ENCODE data around the gene APOBR. TPM values are rescaled to one million over a fixed set of nuclear protein-coding genes. Genes with fewer than 3 reads are reported as not detected.
A peak's percentile ranks its signal among the peaks of the same experiment; 100 is the strongest.
"Not testable (repeated sequence)": the region's sequence is repeated elsewhere in the genome, so short reads cannot be mapped to it uniquely, and the experiment has no call there.

The APOBR gene
- polyA plus RNA-seq, 3 donors = 0.62 to 6.6 (median 1.5) TPM

DNA sequence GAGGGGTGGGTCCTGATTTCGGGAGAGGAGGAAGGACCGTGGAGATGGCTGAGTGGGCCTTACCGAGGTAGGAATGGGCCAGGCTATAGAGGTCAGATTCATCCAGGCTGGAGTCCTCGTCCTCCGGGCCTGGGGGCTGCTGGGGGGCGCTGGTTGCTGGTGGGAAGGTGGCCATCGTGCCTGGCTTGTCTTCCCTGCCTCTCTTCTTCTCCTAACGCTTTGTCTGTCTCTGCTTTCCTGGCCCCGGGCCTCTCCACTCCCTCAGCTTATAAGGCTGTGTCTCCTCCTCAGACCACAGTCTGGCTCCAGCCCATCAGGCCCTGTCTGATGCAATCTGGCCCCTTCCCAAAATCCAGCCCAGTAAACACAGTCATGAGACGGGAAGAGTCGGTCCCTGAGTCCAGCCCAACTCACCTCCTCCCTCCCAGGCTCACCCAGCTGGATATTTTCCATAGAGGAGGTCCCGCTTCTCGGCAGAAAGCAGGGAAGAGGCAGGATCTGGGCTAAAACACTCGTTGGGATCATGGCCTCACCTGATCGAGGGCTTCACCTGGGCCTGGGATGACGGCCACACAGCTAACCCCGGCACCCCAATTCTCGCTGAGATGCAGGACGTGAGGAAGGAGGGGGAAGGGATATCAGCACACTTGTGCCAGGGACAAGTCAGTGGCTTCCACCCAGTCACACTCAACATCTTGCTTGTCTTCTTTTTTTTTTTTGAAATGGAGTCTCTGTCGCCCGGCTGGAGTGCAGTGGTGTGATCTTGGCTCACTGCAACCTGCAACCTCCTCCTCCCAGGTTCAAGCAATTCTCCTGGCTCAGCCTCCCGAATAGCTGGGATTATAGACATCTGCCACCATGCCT is 44.5 kb downstream of the APOBR start, which contains the start of gene NUPR1:
Gene NUPR1, minus strand, starts transcription at position 242 of the 864 bp plus-strand sequence. Its CDS starts 67 bp downstream, at position 175.
- H3K27ac ChIP-seq (ENCODE audit: low read depth, low read length) = peak within 1 kb of the TSS; percentile 9
- WGBS, 3 donors = 19 to 35% (median 29%) methylated on average over 21 to 22 of the region's 22 CpGs

DNA sequence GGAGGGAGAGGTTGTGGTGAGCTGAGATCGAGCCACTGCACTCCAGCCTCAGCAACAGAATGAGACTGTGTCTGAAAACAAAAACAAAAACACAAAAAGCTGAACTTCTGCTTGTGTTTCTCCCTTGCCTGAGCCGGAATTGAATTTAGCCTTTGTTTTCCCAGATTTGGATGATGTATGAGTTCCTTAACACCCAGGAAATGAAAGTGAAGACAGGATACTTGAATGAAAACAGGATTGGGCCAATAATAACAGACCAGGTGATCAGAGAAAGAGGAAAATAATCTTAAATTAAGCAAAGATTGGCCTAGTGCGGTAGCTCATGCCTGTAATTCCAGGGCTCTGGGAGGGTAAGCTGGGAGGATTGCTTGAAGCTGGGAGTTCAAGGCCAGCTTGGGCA is 45.9 kb downstream of the APOBR start:
- 79 to 85% (median 83%) methylated on average over 3 of the region's 3 CpGs for WGBS, 3 donors
- no peak overlapping the region for H3K27ac ChIP-seq (ENCODE audit: low read depth, low read length)

DNA sequence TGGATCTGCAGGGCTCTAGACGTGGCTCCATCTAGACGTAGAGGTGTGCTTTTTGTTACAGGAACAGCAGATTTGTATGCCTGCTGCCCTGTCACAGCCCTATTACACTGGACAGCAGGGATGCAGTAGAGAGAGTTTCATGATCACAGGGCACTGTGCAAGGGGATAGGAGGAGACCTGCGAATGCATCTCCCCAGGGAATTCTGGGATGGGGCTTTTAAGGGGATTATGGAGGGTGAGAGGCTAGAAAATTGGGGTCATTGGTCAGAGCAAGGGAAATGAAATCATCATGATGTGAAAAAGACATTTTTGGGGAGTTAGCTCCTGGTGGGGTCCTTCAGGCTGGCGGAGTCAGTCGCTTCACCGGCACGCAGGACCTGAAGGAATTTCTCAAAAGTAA is 48.2 kb downstream of the APOBR start:
- no peak overlapping the region for H3K27ac ChIP-seq (ENCODE audit: low read depth, low read length)
- WGBS, 3 donors = 56 to 88% (median 77%) methylated on average over 7 of the region's 7 CpGs

DNA sequence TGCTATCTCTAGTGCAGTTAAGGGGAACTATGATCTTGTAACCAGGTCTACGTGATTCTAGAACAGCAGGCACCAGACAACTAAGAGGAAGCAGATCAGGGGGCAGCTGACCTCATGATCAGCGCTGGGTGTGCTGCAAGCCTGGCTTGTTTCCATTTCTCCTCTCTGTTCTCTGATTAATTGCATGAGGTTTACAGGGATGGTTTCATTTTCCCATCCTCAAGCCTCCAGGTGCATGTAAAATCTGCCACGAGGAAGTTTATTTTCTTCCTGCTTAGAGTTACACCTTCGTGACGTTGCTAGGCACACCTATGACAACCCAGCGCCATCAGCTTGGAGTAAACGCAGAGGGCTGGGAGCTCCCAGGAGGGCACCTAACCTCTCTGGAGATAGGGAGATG is 48.6 kb downstream of the APOBR start:
- H3K27ac ChIP-seq (ENCODE audit: low read depth, low read length) = no peak overlapping the region
- WGBS, 3 donors = 44 to 72% (median 49%) methylated on average over 7 of the region's 7 CpGs

DNA sequence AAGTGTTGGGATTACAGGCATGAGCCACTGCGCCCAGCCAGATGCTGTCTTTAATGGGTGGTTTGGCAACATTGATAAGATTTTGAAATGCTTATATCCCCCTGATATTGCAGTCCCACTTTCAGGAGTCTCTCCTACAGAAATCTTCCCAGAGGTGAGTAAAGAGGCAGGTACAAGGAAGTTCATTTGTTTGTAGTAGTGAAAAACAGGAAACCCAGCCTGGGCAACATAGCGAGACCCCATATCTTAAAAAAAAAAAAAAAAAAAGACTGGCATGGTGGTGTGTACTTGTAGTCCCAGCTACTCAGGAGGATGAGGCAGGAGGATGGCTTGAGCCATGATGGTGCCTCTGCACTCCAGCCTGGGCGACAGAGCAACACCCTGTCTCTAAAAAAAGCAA is 50.6 kb downstream of the APOBR start:
- no peak overlapping the region for H3K27ac ChIP-seq (ENCODE audit: low read depth, low read length)
- 85 to 89% (median 88%) methylated on average over 3 of the region's 3 CpGs for WGBS, 3 donors

DNA sequence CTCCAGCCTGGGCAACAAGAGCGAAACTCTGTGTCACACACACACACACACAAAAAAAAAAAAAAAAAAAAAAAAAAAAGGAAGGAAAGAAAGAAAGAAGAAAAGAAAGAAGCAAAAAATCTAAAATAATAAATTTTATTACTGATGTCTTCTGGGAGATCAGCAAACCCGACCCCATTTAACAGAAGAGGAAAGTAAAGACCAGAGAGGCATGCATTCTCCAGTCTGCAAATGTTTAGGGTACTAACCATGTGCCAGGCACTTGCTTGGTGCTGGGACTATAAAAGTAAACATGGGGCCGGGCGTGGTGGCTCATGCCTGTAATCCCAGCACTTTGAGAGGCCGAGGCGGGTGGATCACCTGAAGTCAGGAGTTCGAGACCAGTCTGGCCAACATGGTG is 51.5 kb downstream of the APOBR start:
- H3K27ac ChIP-seq (ENCODE audit: low read depth, low read length) = not testable (repeated sequence)
- 78 to 92% (median 88%) methylated on average over 7 of the region's 7 CpGs for WGBS, 3 donors

DNA sequence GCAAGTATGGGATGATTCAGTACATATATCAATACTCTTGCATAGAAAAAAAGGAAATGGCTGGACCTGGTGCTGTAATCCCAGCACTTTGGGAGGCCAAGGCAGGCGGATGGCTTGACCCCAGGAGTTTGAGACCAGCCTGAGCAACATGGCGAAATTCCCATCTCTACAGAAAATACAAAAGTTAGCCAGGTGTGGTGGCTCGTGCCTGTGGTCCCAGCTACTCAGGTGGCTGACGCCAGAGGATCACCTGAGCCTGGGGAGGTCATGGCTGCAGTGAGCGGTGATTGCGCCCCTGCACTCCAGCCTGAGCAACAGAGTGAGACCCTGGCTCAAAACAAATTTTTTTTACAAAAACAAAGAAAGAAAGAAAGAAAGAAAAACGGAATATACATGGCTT is 52.2 kb downstream of the APOBR start:
- WGBS, 3 donors = 85 to 89% (median 87%) methylated on average over 7 of the region's 7 CpGs
- H3K27ac ChIP-seq (ENCODE audit: low read depth, low read length) = no peak overlapping the region

DNA sequence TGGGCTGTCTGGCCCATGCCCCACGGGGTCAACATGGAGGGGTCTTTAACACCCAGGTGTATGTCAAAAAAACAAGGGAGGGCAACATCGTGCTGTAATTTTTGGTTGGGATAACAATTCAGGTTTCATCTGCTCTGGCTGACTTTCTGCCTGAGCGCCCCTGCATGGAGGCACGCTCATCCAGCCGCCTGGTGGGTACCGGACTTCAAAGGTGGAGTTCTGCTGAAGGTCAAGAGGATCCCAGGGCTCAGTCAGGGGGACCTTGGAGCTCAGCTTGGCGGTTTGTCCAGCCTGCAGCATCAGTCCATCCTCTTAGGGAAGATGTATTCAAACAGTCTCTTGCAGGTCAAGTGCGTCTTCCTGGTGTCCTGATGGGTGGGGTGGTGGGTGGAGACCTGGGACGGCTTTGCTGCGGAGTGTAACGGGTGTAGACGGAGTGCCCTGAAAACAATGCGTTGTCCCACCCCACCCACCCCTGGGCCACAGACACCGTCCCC is 53.9 kb downstream of the APOBR start:
- no peak overlapping the region for H3K27ac ChIP-seq (ENCODE audit: low read depth, low read length)
- WGBS, 3 donors = 71 to 83% (median 75%) methylated on average over 14 of the region's 14 CpGs

Other genes with a start within 250 kb of the APOBR start
- gene SBK1, start 202.1 kb upstream of the APOBR start, polyA plus RNA-seq = 1 to 10 TPM in 1 of 3 donors, under 1 TPM in 1, not detected in 1; 0.09 to 1.2 TPM
- gene NPIPB6, start 131.1 kb upstream of the APOBR start, polyA plus RNA-seq = 1 to 10 TPM in 1 of 3 donors, under 1 TPM in 2; 0.12 to 1.6 (median 0.43) TPM
- 10 to 100 TPM; 54.1 to 75.7 (median 68.7) TPM for gene EIF3CL, start 90.8 kb upstream of the APOBR start, polyA plus RNA-seq
- gene NPIPB7, start 22.3 kb upstream of the APOBR start, polyA plus RNA-seq = under 1 TPM in 1 of 3 donors, not detected in 2; 0.07 TPM
- gene CLN3, start 2.6 kb upstream of the APOBR start, polyA plus RNA-seq = 10 to 100 TPM in 2 of 3 donors, 1 to 10 TPM in 1; 8.2 to 28.2 (median 16.0) TPM
- gene IL27, start 12.2 kb downstream of the APOBR start, polyA plus RNA-seq = under 1 TPM in 1 of 3 donors, not detected in 2; 0.34 TPM
- 100 to 1,000 TPM; 157 to 190 (median 189) TPM for gene NUPR1, start 44.3 kb downstream of the APOBR start, polyA plus RNA-seq
- gene SGF29, start 59.3 kb downstream of the APOBR start, polyA plus RNA-seq = 10 to 100 TPM; 17.1 to 32.1 (median 17.5) TPM
- gene SULT1A2, start 102.4 kb downstream of the APOBR start, polyA plus RNA-seq = 1 to 10 TPM in 2 of 3 donors, under 1 TPM in 1; 0.30 to 1.8 (median 1.1) TPM
- 10 to 100 TPM; 13.3 to 56.7 (median 44.1) TPM for gene SULT1A1, start 115.4 kb downstream of the APOBR start, polyA plus RNA-seq
- not detected for gene NPIPB8, start 143.4 kb downstream of the APOBR start, polyA plus RNA-seq
- gene EIF3C, start 216.8 kb downstream of the APOBR start, polyA plus RNA-seq = 100 to 1,000 TPM; 274 to 375 (median 371) TPM

Measured in adipose tissue (tissue), 3 donors.